Astrocyte of the cerebellum (primary cell): Measurements from ENCODE around the gene LMF2.

Experiments used
- DNase-seq: peaks from one replicate; pipeline ENCODE4 v3.0.0-alpha.2; 2011; ENCODE audit warnings: low read depth
- H3K4me3 ChIP-seq: 2 replicates; pipeline ENCODE4 v1.5.1; 2011; ENCODE audit warnings: mild to moderate bottlenecking, low read depth, low read length, moderate library complexity
- in situ Hi-C: cut with HindIII; loops from 2 replicates; pipeline ENCODE4 v1.10.0; 2017; ENCODE audit warnings: low sequenced_read_pairs
- TF ChIP-seq, protein P1 (sequence below): IDR thresholded peaks from 2 replicates; pipeline ENCODE4 v1.5.1; 2012; ENCODE audit warnings: low read length, low read depth, moderate library complexity, mild to moderate bottlenecking; ENCODE audit errors: missing control alignments

LMF2 gene

GRCh38 chr22:50483977-50484853 is 23.3 kb downstream of the LMF2 start:
- TF ChIP-seq, protein P1, sequence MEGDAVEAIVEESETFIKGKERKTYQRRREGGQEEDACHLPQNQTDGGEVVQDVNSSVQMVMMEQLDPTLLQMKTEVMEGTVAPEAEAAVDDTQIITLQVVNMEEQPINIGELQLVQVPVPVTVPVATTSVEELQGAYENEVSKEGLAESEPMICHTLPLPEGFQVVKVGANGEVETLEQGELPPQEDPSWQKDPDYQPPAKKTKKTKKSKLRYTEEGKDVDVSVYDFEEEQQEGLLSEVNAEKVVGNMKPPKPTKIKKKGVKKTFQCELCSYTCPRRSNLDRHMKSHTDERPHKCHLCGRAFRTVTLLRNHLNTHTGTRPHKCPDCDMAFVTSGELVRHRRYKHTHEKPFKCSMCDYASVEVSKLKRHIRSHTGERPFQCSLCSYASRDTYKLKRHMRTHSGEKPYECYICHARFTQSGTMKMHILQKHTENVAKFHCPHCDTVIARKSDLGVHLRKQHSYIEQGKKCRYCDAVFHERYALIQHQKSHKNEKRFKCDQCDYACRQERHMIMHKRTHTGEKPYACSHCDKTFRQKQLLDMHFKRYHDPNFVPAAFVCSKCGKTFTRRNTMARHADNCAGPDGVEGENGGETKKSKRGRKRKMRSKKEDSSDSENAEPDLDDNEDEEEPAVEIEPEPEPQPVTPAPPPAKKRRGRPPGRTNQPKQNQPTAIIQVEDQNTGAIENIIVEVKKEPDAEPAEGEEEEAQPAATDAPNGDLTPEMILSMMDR = no peak
- H3K4me3 ChIP-seq = no peak overlapping the region
- no peak for DNase-seq
- in situ Hi-C loops = loop anchor here (10.0 kb wide), 1 partner anchor 129 kb away; no protein-coding TSS in a partner anchor

DNA sequence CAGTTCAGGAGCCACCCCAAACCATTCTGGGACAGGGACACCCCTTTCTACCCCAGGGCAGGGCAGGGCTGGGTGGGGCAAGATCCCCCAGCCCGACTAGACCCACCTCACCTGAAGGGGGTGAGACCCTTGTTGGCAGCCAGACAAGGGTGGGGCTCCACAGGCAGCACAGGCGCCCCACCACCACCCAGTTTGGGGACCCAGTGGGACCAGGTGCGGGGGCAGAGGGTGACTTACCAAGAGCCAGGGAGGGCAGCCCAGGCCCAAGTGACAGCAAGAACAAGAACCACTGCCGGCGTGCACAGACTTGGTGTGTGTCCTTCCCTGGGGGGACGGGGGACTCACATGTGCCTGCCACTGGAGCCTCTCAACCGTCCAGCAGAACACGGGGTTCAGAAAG is 23.9 kb downstream of the LMF2 start:
- DNase-seq = no peak
- TF ChIP-seq, protein P1 = no peak
- in situ Hi-C loops = loop anchor here (10.0 kb wide), 1 partner anchor 129 kb away; no protein-coding TSS in a partner anchor
- H3K4me3 ChIP-seq = no peak overlapping the region

DNA sequence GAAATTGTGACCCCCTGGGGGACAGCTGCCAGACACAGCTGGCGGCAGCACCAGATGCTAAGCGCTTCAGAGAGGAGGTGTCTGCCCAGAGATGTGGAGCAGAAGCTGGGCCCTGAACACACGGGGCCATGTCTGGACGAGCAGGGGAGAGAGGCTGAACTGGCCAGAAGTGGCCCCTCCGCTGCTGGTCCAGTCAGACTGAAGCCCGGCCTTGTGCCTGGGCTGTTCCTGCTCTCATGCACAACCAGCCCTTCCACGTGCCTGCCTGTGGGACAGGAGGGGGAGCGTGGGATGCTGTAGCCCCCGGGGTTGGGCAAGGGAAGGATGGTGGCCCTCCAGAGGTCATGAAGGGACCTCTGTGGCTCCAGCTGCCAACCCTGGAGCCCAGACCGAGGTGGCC is 24.4 kb downstream of the LMF2 start:
- in situ Hi-C loops = loop anchor here (10.0 kb wide), 1 partner anchor 128 kb away; no protein-coding TSS in a partner anchor
- no peak overlapping the region for H3K4me3 ChIP-seq
- no peak for DNase-seq
- TF ChIP-seq, protein P1 = no peak

- no peak for DNase-seq
- TF ChIP-seq, protein P1 = no peak
- H3K4me3 ChIP-seq = peak overlapping the region; percentile 34
- in situ Hi-C loops = loop anchor here (10.0 kb wide), 1 partner anchor 128 kb away; no protein-coding TSS in a partner anchor
These were observed 25.1 kb downstream of the LMF2 start for GRCh38 chr22:50482107-50483074.

DNA sequence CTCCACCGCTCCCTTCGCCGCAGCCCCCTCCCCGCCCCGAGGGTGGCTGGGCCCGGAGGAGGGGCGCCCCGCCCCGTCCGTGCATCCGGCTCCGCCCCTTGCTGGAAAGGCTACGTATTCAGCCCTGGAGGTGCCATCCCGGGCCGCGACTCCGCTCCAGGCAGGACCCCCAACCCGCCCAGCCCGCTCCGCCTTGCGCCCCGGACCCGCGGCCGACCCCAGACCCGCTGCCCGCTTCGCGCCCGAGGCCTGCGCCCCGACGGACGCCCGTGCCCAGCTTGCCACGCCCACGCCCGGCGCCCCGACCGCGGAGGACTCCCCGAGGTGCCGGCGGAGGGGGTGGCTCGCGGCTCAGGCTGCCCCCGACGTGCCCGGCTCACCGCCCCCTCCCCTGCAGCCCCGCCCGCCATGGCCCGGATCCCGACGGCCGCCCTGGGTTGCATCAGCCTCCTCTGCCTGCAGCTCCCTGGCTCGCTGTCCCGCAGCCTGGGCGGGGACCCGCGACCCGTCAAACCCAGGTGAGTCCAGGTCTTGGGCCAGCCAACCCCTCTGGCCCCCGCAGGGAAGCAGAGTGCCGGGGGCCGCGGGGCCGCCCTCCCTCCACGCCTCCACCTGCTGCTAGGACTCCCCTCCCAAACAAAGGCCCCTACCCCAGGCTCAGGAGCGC is 25.9 kb downstream of the LMF2 start, which contains the start of gene ADM2:
Gene ADM2, plus strand, starts transcription at position 104 of the 667 bp plus-strand sequence. Its CDS starts 305 bp downstream, at position 409.
- TF ChIP-seq, protein P1 = no peak
- no peak for DNase-seq
- peak within 1 kb of the TSS; percentile 34 for H3K4me3 ChIP-seq
- in situ Hi-C loops = loop anchor here (10.0 kb wide), 1 partner anchor 127 kb away; no protein-coding TSS in a partner anchor
